Testis (tissue), 3 donors: Measurements from ENCODE around the gene GARIN5B. TPM values are rescaled to one million over a fixed set of nuclear protein-coding genes. Genes with fewer than 3 reads are reported as not detected.

Source experiments
- DNase-seq: peaks from one replicate; pipeline ENCODE4 v3.0.0-alpha.2; 2019
- H3K27ac ChIP-seq, 2 donors: fragments of 200-600 bp; sonication (generic); one replicate each; pipeline ENCODE4 v1.5.1; 2019
- H3K27me3 ChIP-seq: fragments of 200-600 bp; sonication (generic); one replicate; pipeline ENCODE4 v1.5.1; 2019
- H3K36me3 ChIP-seq: fragments of 200-600 bp; sonication (generic); one replicate; pipeline ENCODE4 v1.5.1; 2017; ENCODE audit warnings: low read depth; ENCODE audit errors: missing control alignments
- H3K4me1 ChIP-seq: fragments of 200-600 bp; sonication (generic); one replicate; pipeline ENCODE4 v1.5.1; 2019
- H3K4me3 ChIP-seq, 2 donors: fragments of 200-600 bp; sonication (generic); one replicate each; pipeline ENCODE4 v1.5.1; 2017 to 2019
- H3K9me3 ChIP-seq: fragments of 200-600 bp; sonication (generic); one replicate; pipeline ENCODE4 v1.5.1; 2017
- CTCF ChIP-seq, 3 experiments: fragments of 450-650 bp in 2 of 3; fragments of 200-600 bp in 1 of 3; sonication (generic) in 1 of 3; IDR thresholded peaks; one replicate each; pipeline ENCODE4 v1.5.1; 2016 to 2019; ENCODE audit warnings: antibody characterized with exemption in 3 of 3, mild to moderate bottlenecking in 2 of 3, moderate library complexity in 1 of 3
- POLR2A ChIP-seq: fragments of 450-650 bp; IDR thresholded peaks from one replicate; pipeline ENCODE4 v1.6.1; 2017; ENCODE audit warnings: antibody characterized with exemption, mild to moderate bottlenecking, moderate library complexity
- WGBS, 2 donors: methylation state at CpG; one replicate each; pipeline ENCODE4 v1.1.5; 2018; 5-methylcytosine and 5-hydroxymethylcytosine counted together
- intact Hi-C: fragments of 100-400 bp; cut with DNase I; formaldehyde crosslinking; loops from one replicate; pipeline ENCODE4 v1.15.1; 2023; ENCODE audit warnings: low total_unique reads
- polyA plus RNA-seq: library from polyadenylated mRNA; stranded (reverse); fragments of 350-450 nt; fragmentation: Illumina TruSeq; extraction: RNeasy Lipid Tissue Mini Kit (QIAGEN cat#74804); gene quantifications from one replicate; pipeline ENCODE4 v1.2.3, GENCODE V29; 2014; ENCODE audit warnings: low read depth, low replicate concordance; ENCODE audit not compliant: insufficient read depth
- total RNA-seq, 2 donors: library from RNA; depleted of rRNA; stranded (reverse); fragments of >200 nt; gene quantifications; one replicate each; pipeline ENCODE4 v1.2.3, GENCODE V29; 2016

GARIN5B gene
- total and polyA plus RNA-seq, 3 donors from 2014 or later = 11.3 to 49.6 (median 28.2) TPM

- Histone ChIP-seq H3K4me1 (peaks cover 16% of the 10 kb centered on the region), H3K27me3 (no peaks in the 10 kb centered on the region), H3K27ac (no peak overlapping the region), H3K4me3 (no peak overlapping the region), H3K36me3 (no peaks in the 10 kb centered on the region), H3K9me3 (no peaks in the 10 kb centered on the region)
- 78 to 79% methylated on average over 6 to 9 of the region's 9 CpGs for WGBS, 2 donors
- intact Hi-C loops = loop anchor here (5.0 kb wide), 1 partner anchor 38 kb away; the partner anchor contains the start of gene TMEM238
- peak; percentile 45 for DNase-seq
- TF ChIP-seq CTCF (IDR thresholded peaks at IDR 0.05) (no peak), POLR2A (no peak)
Measured at GRCh38 chr19:55344444-55344843, 18.6 kb downstream of the GARIN5B start.

- no peak for TF ChIP-seq CTCF (IDR thresholded peaks at IDR 0.05)
- intact Hi-C loops = loop anchor here (5.0 kb wide), 1 partner anchor 40 kb away; the partner anchor contains the start of gene TMEM238
- Histone ChIP-seq H3K4me3 (no peak overlapping the region), H3K27me3 (no peaks in the 10 kb centered on the region), H3K9me3 (no peaks in the 10 kb centered on the region), H3K36me3 (no peaks in the 10 kb centered on the region), H3K4me1 (peaks cover 20% of the 10 kb centered on the region), H3K27ac (no peak overlapping the region)
- no peak for DNase-seq
- WGBS, 2 donors = 79 to 84% methylated on average over 16 to 50 of the region's 50 CpGs
Measured at GRCh38 chr19:55341595-55342531, 21.2 kb downstream of the GARIN5B start.

- peak; percentile 83 for DNase-seq
Measured at GRCh38 chr19:55341171-55341588, 21.9 kb downstream of the GARIN5B start.

DNA sequence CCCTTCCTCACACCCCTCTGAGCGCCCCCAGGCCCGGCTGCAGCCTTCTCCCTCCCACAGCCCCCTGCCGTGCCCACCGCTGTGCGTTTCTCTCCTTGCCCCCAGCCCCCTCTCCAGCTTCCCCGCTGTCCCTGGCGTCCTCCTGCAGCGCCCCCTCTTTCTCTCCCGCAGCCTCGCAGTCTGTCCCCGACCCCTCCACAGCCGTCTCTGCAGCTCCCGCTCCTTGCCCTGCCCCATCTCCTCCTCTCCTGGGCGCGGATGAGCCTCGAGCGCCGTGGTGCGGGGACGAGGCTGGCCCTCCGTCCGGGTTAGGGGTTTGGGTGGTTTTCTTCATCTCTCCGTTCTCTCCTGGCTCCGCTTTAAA, 22.3 kb downstream of the GARIN5B start:
- no peak for TF ChIP-seq POLR2A
- TF ChIP-seq CTCF (IDR thresholded peaks at IDR 0.05) = no peak
- peak overlapping the region; percentile 90 for H3K27ac ChIP-seq
- H3K27me3 ChIP-seq = no peaks in the 10 kb centered on the region
- no peaks in the 10 kb centered on the region for H3K36me3 ChIP-seq
- H3K9me3 ChIP-seq = no peaks in the 10 kb centered on the region
- 2 to 3% methylated on average over 24 of the region's 24 CpGs for WGBS, 2 donors
- peak overlapping the region; percentile 73 to 75 for H3K4me3 ChIP-seq
- intact Hi-C loops = loop anchor here (5.0 kb wide), 1 partner anchor 42 kb away; the partner anchor contains the start of gene TMEM238
- H3K4me1 ChIP-seq = peaks cover 20% of the 10 kb centered on the region
- DNase-seq = no peak

More at GRCh38 chr19:55341171-55341588, 21.9 kb downstream of the GARIN5B start:
- no peaks in the 10 kb centered on the region for H3K36me3 ChIP-seq
- H3K9me3 ChIP-seq = no peaks in the 10 kb centered on the region
- H3K4me3 ChIP-seq = peak overlapping the region; percentile 73 to 75
- H3K27ac ChIP-seq = peak overlapping the region in 1 of 2 donors; percentile 90
- H3K27me3 ChIP-seq = no peaks in the 10 kb centered on the region
- WGBS, 2 donors = 3 to 8% methylated on average over 13 to 15 of the region's 15 CpGs
- peaks cover 20% of the 10 kb centered on the region for H3K4me1 ChIP-seq
- intact Hi-C loops = loop anchor here (5.0 kb wide), 1 partner anchor 41 kb away; the partner anchor contains the start of gene TMEM238
- TF ChIP-seq CTCF (IDR thresholded peaks at IDR 0.05) (no peak), POLR2A (no peak)
